Adrenal gland (tissue), 12 donors: ENCODE results near the gene TSPAN18. TPM values are rescaled to one million over a fixed set of nuclear protein-coding genes. Genes with fewer than 3 reads are reported as not detected.

Experiments used
- DNase-seq, 7 donors: peaks; one replicate each; pipeline ENCODE4 v3.0.0-alpha.2; 2019 to 2020
- H3K27ac ChIP-seq, 5 donors: fragments of 200-600 bp; sonication (generic) in 4 of 5; 1 replicate in 3 of 5; 2 replicates in 2 of 5; pipeline versions ENCODE4 v1.5.1 to v1.8.0; 2016 to 2020; ENCODE audit warnings: mild to moderate bottlenecking in 1 of 5
- H3K27me3 ChIP-seq: fragments of 200-600 bp; 2 replicates; pipeline ENCODE4 v1.8.0; 2021
- H3K36me3 ChIP-seq, 2 donors: fragments of 200-600 bp; replicated peaks in 1 of 2; 1 replicate in 1 of 2; 2 replicates in 1 of 2; pipeline versions ENCODE4 v1.5.1 to v1.8.0; 2018 to 2022
- H3K4me1 ChIP-seq, 2 donors: fragments of 200-600 bp; replicated peaks in 1 of 2; 1 replicate in 1 of 2; 2 replicates in 1 of 2; pipeline versions ENCODE4 v1.5.1 to v1.8.0; 2018 to 2021
- H3K4me3 ChIP-seq, 4 donors: fragments of 200-600 bp; sonication (generic) in 3 of 4; one replicate each; pipeline ENCODE4 v1.5.1; 2016 to 2018
- H3K9me3 ChIP-seq, 3 donors: fragments of 200-600 bp; sonication (generic) in 1 of 3; replicated peaks in 1 of 3; 1 replicate in 2 of 3; 2 replicates in 1 of 3; pipeline versions ENCODE4 v1.5.1 to v1.8.0; 2016 to 2021
- CTCF ChIP-seq, 6 experiments: fragments of 450-650 bp in 4 of 6; fragments of 200-600 bp in 2 of 6; sonication (generic) in 1 of 6; IDR thresholded peaks; 1 replicate in 5 of 6; 2 replicates in 1 of 6; pipeline versions ENCODE4 v1.5.1 to v1.8.0; 2016 to 2021; ENCODE audit warnings: antibody characterized with exemption in 6 of 6, mild to moderate bottlenecking in 2 of 6, moderate library complexity in 1 of 6
- POLR2A ChIP-seq, 2 donors: fragments of 450-650 bp; IDR thresholded peaks; one replicate each; pipeline ENCODE4 v1.6.1; 2017; ENCODE audit warnings: antibody characterized with exemption in 2 of 2, mild to moderate bottlenecking in 2 of 2, moderate library complexity in 1 of 2
- WGBS, 4 donors: extraction: QIAGEN DNeasy Blood & Tissue Kit in 2 of 4; methylation state at CpG; one replicate each; pipeline versions ENCODE4 v1.1.5 to v1.1.7; 2013 to 2017; 5-methylcytosine and 5-hydroxymethylcytosine counted together
- intact Hi-C, 2 donors: fragments of 100-400 bp; cut with DNase I; formaldehyde crosslinking; loops; one replicate each; pipeline versions ENCODE4 v1.14.1 to v1.15.0; 2022 to 2023
- polyA plus RNA-seq, 3 donors: library from polyadenylated mRNA; stranded (reverse); fragments of 200-250 nt in 2 of 3; fragments of 350-450 nt in 1 of 3; fragmentation: Illumina TruSeq in 1 of 3; extraction: RNeasy Lipid Tissue Mini Kit (QIAGEN cat#74804) in 1 of 3; gene quantifications; one replicate each; pipeline ENCODE4 v1.2.3, GENCODE V29; 2013 to 2014
- total RNA-seq, 9 donors: library from RNA; depleted of rRNA in 4 of 9; stranded (reverse); fragments of >200 nt in 4 of 9; fragments of 120-200 nt in 1 of 9; fragmentation: NEBNext Ultra II Directional in 1 of 9; extraction: Animal tissue kit (Norgen Biotek cat#: 25700) in 1 of 9; gene quantifications; one replicate each; pipeline versions ENCODE4 v1.1.0 to v1.2.4, GENCODE V29; 2013 to 2023
- donor health status: healthy with polysubstance abuse.
- donor health status: Bipolar disorder and iron deficiency.
- donor health status: DM: yes; HTN: yes; CAD: no.
- donor health status: DM: no; HTN: no; CAD: no.
- donor health status: DM: no; HTN: no; CAD: no.
- donor health status: DM: yes; HTN: yes; CAD: no.

The TSPAN18 gene
- total and polyA plus RNA-seq, 12 donors, result 24.5 to 168 (median 58.4) TPM

GRCh38 chr11:44818110-44818509 is 91.3 kb downstream of the TSPAN18 start:
- no peaks in the 10 kb centered on the region for H3K27me3 ChIP-seq
- H3K4me3 ChIP-seq, result no peak overlapping the region
- TF ChIP-seq CTCF (IDR thresholded peaks at IDR 0.05), result no peak
- no peak for TF ChIP-seq POLR2A (IDR thresholded peaks at IDR 0.05)
- peak overlapping the region in 1 of 5 donors; percentile 29 for H3K27ac ChIP-seq
- WGBS, 4 donors, result 75 to 91% (median 82%) methylated on average over 2 to 4 of the region's 4 CpGs
- DNase-seq, result peak in 2 of 7 donors; percentile 14 to 44
- no peaks in the 10 kb centered on the region for H3K36me3 ChIP-seq
- no peaks in the 10 kb centered on the region for H3K9me3 ChIP-seq
- intact Hi-C loops, result no loop called here
- H3K4me1 ChIP-seq, result peaks cover 12 to 26% of the 10 kb centered on the region in 2 donors

GRCh38 chr11:44819346-44819745 is 92.6 kb downstream of the TSPAN18 start:
- TF ChIP-seq CTCF (IDR thresholded peaks at IDR 0.05), result no peak
- no peak for TF ChIP-seq POLR2A (IDR thresholded peaks at IDR 0.05)
- Histone ChIP-seq H3K27ac (no peak overlapping the region), H3K4me1 (peaks cover 6 to 17% of the 10 kb centered on the region in 2 donors), H3K36me3 (no peaks in the 10 kb centered on the region), H3K9me3 (no peaks in the 10 kb centered on the region), H3K27me3 (no peaks in the 10 kb centered on the region), H3K4me3 (no peak overlapping the region)
- 90 to 92% (median 91%) methylated on average over 8 of the region's 8 CpGs for WGBS, 4 donors
- intact Hi-C loops, result no loop called here
- no peak for DNase-seq

- no peak for DNase-seq
- Histone ChIP-seq H3K9me3 (no peaks in the 10 kb centered on the region), H3K27ac (no peak overlapping the region), H3K27me3 (no peaks in the 10 kb centered on the region), H3K4me1 (peaks cover 13 to 30% of the 10 kb centered on the region in 2 donors), H3K36me3 (no peaks in the 10 kb centered on the region), H3K4me3 (no peak overlapping the region)
- TF ChIP-seq CTCF (IDR thresholded peaks at IDR 0.05) (no peak), POLR2A (IDR thresholded peaks at IDR 0.05) (no peak)
- intact Hi-C loops, result no loop called here
- WGBS, 4 donors, result 50 to 78% (median 68%) methylated on average over 2 of the region's 2 CpGs
These were observed 95.6 kb downstream of the TSPAN18 start for GRCh38 chr11:44822369-44822768.

- intact Hi-C loops, result no loop called here
- Histone ChIP-seq H3K27me3 (no peaks in the 10 kb centered on the region), H3K4me1 (peaks cover 13 to 30% of the 10 kb centered on the region in 2 donors), H3K27ac (no peak overlapping the region), H3K4me3 (no peak overlapping the region), H3K9me3 (no peaks in the 10 kb centered on the region), H3K36me3 (no peaks in the 10 kb centered on the region)
- WGBS, 4 donors, result 74 to 93% (median 89%) methylated on average over 9 of the region's 9 CpGs
- no peak for DNase-seq
- TF ChIP-seq CTCF (IDR thresholded peaks at IDR 0.05) (no peak), POLR2A (IDR thresholded peaks at IDR 0.05) (no peak)
These were observed 96.2 kb downstream of the TSPAN18 start for GRCh38 chr11:44823006-44823405.
